ENCODE results near the gene PIGP. TPM values are rescaled to one million over a fixed set of nuclear protein-coding genes. Genes with fewer than 3 reads are reported as not detected.

Gene PIGP
- total and polyA plus RNA-seq, 2 donors (not counting 3 experiments of a cell fraction or from before 2014, with no cell fraction given) = 11.4 to 18.9 TPM

GRCh38 chr21:37100316-37100715, 27.4 kb upstream of the PIGP start:
- Histone ChIP-seq H2AFZ (ENCODE audit: low read depth, low read length) (no peak overlapping the region), H3K4me1 (ENCODE audit: control insufficient read depth, extremely low read depth, insufficient read depth, low read length) (no peaks in the 10 kb centered on the region), H3K9me1 (replicated peaks; ENCODE audit: control insufficient read depth, extremely low read depth, insufficient read depth, low read length) (no peaks in the 10 kb centered on the region), H3K27ac (ENCODE audit: insufficient read depth, low read depth, low read length) (no peak overlapping the region), H4K20me1 (replicated peaks; ENCODE audit: control insufficient read depth, extremely low read depth, insufficient read depth, low read length) (no peaks in the 10 kb centered on the region), H3K27me3 (ENCODE audit: control insufficient read depth in 2 of 2, insufficient read depth in 2 of 2, low read length in 2 of 2) (no peaks in the 10 kb centered on the region), H3K9ac (replicated peaks; ENCODE audit: extremely low read depth, insufficient read depth, low read length) (no peak overlapping the region), H3K79me2 (ENCODE audit: control insufficient read depth, insufficient read depth, low read length) (no peaks in the 10 kb centered on the region), H3K36me3 (ENCODE audit: control insufficient read depth in 2 of 2, extremely low read depth in 1 of 2, insufficient read depth in 2 of 2, low read length in 2 of 2) (peaks cover 6 to 8% of the 10 kb centered on the region in 2 experiments), H3K4me3 (replicated peaks in 1 of 3; ENCODE audit: insufficient read depth in 1 of 3, low read depth in 1 of 3, low read length in 3 of 3) (no peak overlapping the region), H3K4me2 (ENCODE audit: insufficient read depth, low read length) (no peak overlapping the region), H3K9me3 (replicated peaks; ENCODE audit: control insufficient read depth, insufficient read depth, low read length) (no peaks in the 10 kb centered on the region)
- BruUV-seq (replicated peaks) = no TSS peak
- DNase-seq (ENCODE audit: low read depth, low spot score) = no peak
- no peak for FAIRE-seq
- ChIA-PET POLR2A (no interaction called here), CTCF (no interaction called here)
- intact Hi-C loops (cut with micrococcal nuclease) = no loop called here
- dilution Hi-C loops (cut with MboI; ENCODE audit: extremely low pct_ligation_motif_present, low sequenced_read_pairs) = no loop called here
- TF ChIP-seq GATA2 (IDR thresholded peaks at IDR 0.05; ENCODE audit: insufficient read depth, insufficient read length, low read depth, low read length) = no peak
- TF ChIP-seq POLR2AphosphoS5 (IDR thresholded peaks at IDR 0.05; ENCODE audit: insufficient read depth, low read depth, low read length) = no peak
- no peak for TF ChIP-seq JUN (IDR thresholded peaks at IDR 0.05; ENCODE audit: borderline replicate concordance, insufficient read depth, insufficient read length, low read depth)
- TF ChIP-seq CTCF (IDR thresholded peaks at IDR 0.05; ENCODE audit: extremely low read depth in 1 of 2, insufficient read depth in 1 of 2, low read depth in 1 of 2, low read length in 2 of 2) = no peak
- no peak for TF ChIP-seq MAX (IDR thresholded peaks at IDR 0.05; ENCODE audit: insufficient read depth, insufficient read length)
- TF ChIP-seq EZH2 (IDR thresholded peaks at IDR 0.05; ENCODE audit: borderline replicate concordance, low read depth, low read length, severe bottlenecking) = no peak
- no peak for TF ChIP-seq MYC (IDR thresholded peaks at IDR 0.05; ENCODE audit: low read depth, low read length)
- no peak for TF ChIP-seq POLR2A (IDR thresholded peaks at IDR 0.05; ENCODE audit: low read depth, low read length)
- TF ChIP-seq FOS (IDR thresholded peaks at IDR 0.05; ENCODE audit: borderline replicate concordance, insufficient read depth, low read length) = no peak

Measured in endothelial cell of umbilical vein (primary cell).